Spleen (tissue), 11 donors: ENCODE measurements around the gene KIT. TPM values are rescaled to one million over a fixed set of nuclear protein-coding genes. Genes with fewer than 3 reads are reported as not detected.

Experiments used
- DNase-seq: peaks from one replicate; pipeline ENCODE4 v3.0.0-alpha.2; 2020
- H3K27ac ChIP-seq, 8 donors: fragments of 200-600 bp; sonication (generic) in 7 of 8; 1 replicate in 4 of 8; 2 replicates in 4 of 8; pipeline versions ENCODE4 v1.5.0 to v1.8.0; 2016 to 2021; ENCODE audit warnings: inconsistent platforms in 4 of 8, mild to moderate bottlenecking in 4 of 8, moderate library complexity in 1 of 8
- H3K27me3 ChIP-seq, 7 donors: fragments of 200-600 bp; sonication (generic) in 6 of 7; replicated peaks in 1 of 7; 1 replicate in 4 of 7; 2 replicates in 3 of 7; pipeline versions ENCODE4 v1.5.0 to v1.8.0; 2016 to 2021; ENCODE audit warnings: inconsistent platforms in 3 of 7, mild to moderate bottlenecking in 1 of 7
- H3K36me3 ChIP-seq, 6 donors: fragments of 200-600 bp; sonication (generic) in 5 of 6; 1 replicate in 4 of 6; 2 replicates in 2 of 6; pipeline versions ENCODE4 v1.5.0 to v1.8.0; 2016 to 2021; ENCODE audit warnings: inconsistent platforms in 2 of 6
- H3K4me1 ChIP-seq, 6 donors: fragments of 200-600 bp; sonication (generic) in 5 of 6; 1 replicate in 3 of 6; 2 replicates in 3 of 6; pipeline versions ENCODE4 v1.5.0 to v1.8.0; 2016 to 2021; ENCODE audit warnings: inconsistent platforms in 3 of 6
- H3K4me3 ChIP-seq, 8 donors: fragments of 200-600 bp; sonication (generic) in 7 of 8; 1 replicate in 4 of 8; 2 replicates in 4 of 8; pipeline versions ENCODE4 v1.5.0 to v1.8.0; 2016 to 2021; ENCODE audit warnings: inconsistent platforms in 4 of 8, mild to moderate bottlenecking in 4 of 8, moderate library complexity in 2 of 8
- H3K9me3 ChIP-seq, 8 donors: fragments of 200-600 bp; sonication (generic) in 7 of 8; 1 replicate in 4 of 8; 2 replicates in 4 of 8; pipeline versions ENCODE4 v1.5.0 to v1.8.0; 2016 to 2021; ENCODE audit warnings: inconsistent platforms in 4 of 8
- POLR2A ChIP-seq, 3 donors: fragments of 450-650 bp; IDR thresholded peaks; one replicate each; pipeline ENCODE4 v1.5.1; 2017; ENCODE audit warnings: antibody characterized with exemption in 3 of 3, mild to moderate bottlenecking in 1 of 3
- POLR2AphosphoS5 ChIP-seq, 3 donors: sonication (generic); formaldehyde crosslinking; IDR thresholded peaks; one replicate each; pipeline ENCODE4 v1.5.1; 2017; ENCODE audit warnings: antibody characterized with exemption in 3 of 3
- WGBS, 5 donors: extraction: QIAGEN DNeasy Blood & Tissue Kit in 3 of 5; methylation state at CpG; one replicate each; pipeline versions ENCODE4 v1.1.5 to v1.1.7; 2013 to 2018; 5-methylcytosine and 5-hydroxymethylcytosine counted together
- intact Hi-C: fragments of 100-400 bp; cut with DNase I; formaldehyde crosslinking; loops from one replicate; pipeline ENCODE4 v1.15.0; 2023; ENCODE audit warnings: low total_unique reads
- polyA plus RNA-seq, 3 donors: library from polyadenylated mRNA; stranded (reverse); fragments of 200-250 nt; gene quantifications; one replicate each; pipeline ENCODE4 v1.2.1, GENCODE V29; 2013
- total RNA-seq, 7 donors: library from RNA; depleted of rRNA in 3 of 7; stranded (reverse); fragments of >200 nt in 3 of 7; fragmentation: NEBNext Ultra II Directional in 4 of 7; extraction: Animal tissue kit (Norgen Biotek cat#: 25700) in 4 of 7; gene quantifications; one replicate each; pipeline versions ENCODE4 v1.1.0 to v1.2.1, GENCODE V29; 2016 to 2021
- TF ChIP-seq, protein P1 (sequence below), 11 experiments: fragments of 200-600 bp in 7 of 11; fragments of 450-650 bp in 4 of 11; sonication (generic) in 4 of 11; IDR thresholded peaks in 8 of 11; conservative IDR thresholded peaks in 3 of 11; 1 replicate in 7 of 11; 2 replicates in 4 of 11; pipeline versions ENCODE4 v1.4.0 to v1.8.0; 2016 to 2021; ENCODE audit warnings: antibody characterized with exemption in 11 of 11, inconsistent platforms in 4 of 11, mild to moderate bottlenecking in 1 of 11
- donor health status: healthy with polysubstance abuse.
- donor health status: DM: no; HTN: no; CAD: no; lungs with moderate emphysema.
- donor health status: DM: no; HTN: no; CAD: no.
- donor health status: Bipolar disorder and iron deficiency.
- donor health status: healthy.
- donor health status: DM: no; HTN: no; CAD: no.
- donor health status: DM: yes; HTN: yes; CAD: no.

KIT gene
- total and polyA plus RNA-seq, 10 donors: 0.24 to 16.8 (median 3.2) TPM

DNA sequence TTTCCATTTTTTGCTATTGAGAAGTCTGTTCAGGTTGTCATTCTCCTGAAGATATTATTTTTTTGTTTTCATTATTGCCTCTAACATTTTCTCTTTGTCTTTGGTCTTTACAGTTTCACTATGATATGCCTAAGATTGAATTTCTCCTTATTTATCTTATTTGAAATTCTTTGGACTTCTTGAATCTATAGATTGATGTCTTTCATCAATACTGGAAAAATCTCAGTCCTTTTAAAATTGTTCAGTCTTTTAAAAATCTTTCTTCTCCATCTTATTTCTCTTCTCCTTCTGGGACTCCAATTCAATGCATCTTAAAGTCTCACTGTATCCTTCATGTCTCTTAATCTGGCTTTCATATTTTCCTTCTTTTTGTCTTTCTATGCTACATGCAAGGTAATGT is 86.7 kb downstream of the KIT start:
- intact Hi-C loops: no loop called here
- Histone ChIP-seq H3K27ac (no peak overlapping the region), H3K27me3 (no peaks in the 10 kb centered on the region), H3K4me1 (peaks cover 0 to 4% (median 0%) of the 10 kb centered on the region in 6 donors), H3K4me3 (no peak overlapping the region), H3K9me3 (peaks cover 0 to 11% (median 0%) of the 10 kb centered on the region in 8 donors), H3K36me3 (no peaks in the 10 kb centered on the region)
- TF ChIP-seq POLR2AphosphoS5 (IDR thresholded peaks at IDR 0.05): no peak
- TF ChIP-seq, protein P1, sequence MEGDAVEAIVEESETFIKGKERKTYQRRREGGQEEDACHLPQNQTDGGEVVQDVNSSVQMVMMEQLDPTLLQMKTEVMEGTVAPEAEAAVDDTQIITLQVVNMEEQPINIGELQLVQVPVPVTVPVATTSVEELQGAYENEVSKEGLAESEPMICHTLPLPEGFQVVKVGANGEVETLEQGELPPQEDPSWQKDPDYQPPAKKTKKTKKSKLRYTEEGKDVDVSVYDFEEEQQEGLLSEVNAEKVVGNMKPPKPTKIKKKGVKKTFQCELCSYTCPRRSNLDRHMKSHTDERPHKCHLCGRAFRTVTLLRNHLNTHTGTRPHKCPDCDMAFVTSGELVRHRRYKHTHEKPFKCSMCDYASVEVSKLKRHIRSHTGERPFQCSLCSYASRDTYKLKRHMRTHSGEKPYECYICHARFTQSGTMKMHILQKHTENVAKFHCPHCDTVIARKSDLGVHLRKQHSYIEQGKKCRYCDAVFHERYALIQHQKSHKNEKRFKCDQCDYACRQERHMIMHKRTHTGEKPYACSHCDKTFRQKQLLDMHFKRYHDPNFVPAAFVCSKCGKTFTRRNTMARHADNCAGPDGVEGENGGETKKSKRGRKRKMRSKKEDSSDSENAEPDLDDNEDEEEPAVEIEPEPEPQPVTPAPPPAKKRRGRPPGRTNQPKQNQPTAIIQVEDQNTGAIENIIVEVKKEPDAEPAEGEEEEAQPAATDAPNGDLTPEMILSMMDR (IDR thresholded peaks at IDR 0.05 in 8 of 11, conservative IDR thresholded peaks at IDR 0.05 in 3 of 11): no peak
- DNase-seq: no peak

DNA sequence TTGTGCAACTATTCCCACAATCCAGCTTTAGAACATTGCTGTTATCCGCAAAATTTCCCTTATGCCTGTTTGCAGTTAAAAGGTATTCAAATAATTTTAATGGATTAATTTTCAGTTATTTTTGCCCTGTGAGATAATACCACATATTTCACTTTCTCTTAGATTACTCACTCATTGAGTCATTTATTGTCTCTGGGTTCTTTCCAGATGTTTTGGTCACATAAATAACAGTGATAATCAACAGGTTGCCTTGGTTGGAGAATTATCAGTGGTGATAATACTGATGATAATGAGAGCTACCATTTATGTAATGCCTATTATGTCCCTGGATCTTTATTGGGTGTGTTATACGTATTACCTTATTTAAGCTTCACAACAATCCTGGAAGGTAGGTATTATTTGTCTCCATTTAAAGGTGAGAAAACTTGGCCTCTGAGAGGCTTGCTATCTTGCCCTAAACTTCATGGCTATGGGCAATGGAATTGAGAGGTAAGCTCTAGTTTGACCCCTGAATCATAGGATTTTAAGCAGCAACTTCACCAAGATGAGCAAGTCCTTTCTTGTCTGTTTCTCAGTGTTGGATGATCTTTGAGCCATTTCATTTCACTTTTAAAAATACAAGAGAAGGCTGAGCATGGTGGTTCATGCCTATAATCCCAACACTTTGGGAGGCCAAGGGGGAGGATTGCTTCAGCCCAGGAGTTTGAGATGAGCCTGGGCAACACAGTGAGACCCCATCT is 87.4 kb downstream of the KIT start:
- Histone ChIP-seq H3K9me3 (peaks cover 0 to 11% (median 0%) of the 10 kb centered on the region in 8 donors), H3K27ac (no peak overlapping the region), H3K4me3 (no peak overlapping the region), H3K27me3 (no peaks in the 10 kb centered on the region), H3K36me3 (no peaks in the 10 kb centered on the region), H3K4me1 (peaks cover 0 to 4% (median 0%) of the 10 kb centered on the region in 6 donors)
- DNase-seq: no peak
- intact Hi-C loops: no loop called here
- TF ChIP-seq POLR2AphosphoS5 (IDR thresholded peaks at IDR 0.05): no peak
- 88 to 97% (median 95%) methylated on average over 2 of the region's 2 CpGs for WGBS, 5 donors

DNA sequence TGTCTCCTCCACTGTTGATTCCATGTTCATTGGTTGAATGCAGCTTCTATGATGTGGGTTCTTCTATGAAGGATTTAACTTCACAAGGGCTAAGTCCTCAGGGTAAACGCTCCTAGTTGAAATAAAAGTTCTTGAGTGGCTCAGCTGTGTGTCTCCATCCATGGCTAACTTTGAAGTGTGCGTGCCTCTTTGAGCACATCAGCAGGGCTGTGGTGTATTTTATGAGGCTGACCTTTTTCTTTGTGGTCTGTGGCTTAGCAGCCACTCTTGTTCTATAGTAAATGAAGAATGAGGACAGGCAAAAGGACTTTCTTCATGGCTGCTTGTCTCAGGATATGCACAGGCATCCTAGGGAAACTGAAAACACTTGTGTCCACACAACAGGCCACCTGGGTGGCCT is 88.5 kb downstream of the KIT start:
- no peak overlapping the region for H3K4me3 ChIP-seq
- H3K36me3 ChIP-seq: no peaks in the 10 kb centered on the region
- no peak for DNase-seq
- intact Hi-C loops: no loop called here
- peaks cover 0 to 4% (median 0%) of the 10 kb centered on the region in 6 donors for H3K4me1 ChIP-seq
- H3K27ac ChIP-seq: no peak overlapping the region
- WGBS, 5 donors: 29 to 66% (median 51%) methylated on average over 2 of the region's 2 CpGs
- no peaks in the 10 kb centered on the region for H3K27me3 ChIP-seq
- peaks cover 0 to 11% (median 0%) of the 10 kb centered on the region in 8 donors for H3K9me3 ChIP-seq
- TF ChIP-seq POLR2AphosphoS5 (IDR thresholded peaks at IDR 0.05) (no peak), POLR2A (IDR thresholded peaks at IDR 0.05) (no peak)
- TF ChIP-seq, protein P1 (IDR thresholded peaks at IDR 0.05 in 8 of 11, conservative IDR thresholded peaks at IDR 0.05 in 3 of 11): no peak

DNA sequence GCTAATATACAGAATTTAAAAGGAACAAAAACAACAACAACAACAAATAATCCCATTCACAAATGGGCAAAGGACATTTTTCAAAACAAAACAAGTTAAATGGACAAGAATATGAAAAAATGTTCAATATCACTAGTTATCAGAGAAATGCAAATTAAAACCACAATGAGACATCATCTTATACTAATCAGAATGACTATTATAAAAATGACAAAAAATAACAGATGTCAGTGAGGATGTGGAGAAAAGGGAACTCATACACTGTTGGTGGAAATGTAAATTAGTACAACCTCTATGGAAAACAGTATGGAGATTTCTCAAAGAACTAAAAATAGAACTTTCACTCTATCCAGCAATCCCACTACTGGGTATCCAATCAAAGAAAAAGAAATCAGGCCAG is 92.6 kb downstream of the KIT start:
- Histone ChIP-seq H3K4me3 (no peak overlapping the region), H3K4me1 (no peaks in the 10 kb centered on the region), H3K27me3 (no peaks in the 10 kb centered on the region), H3K27ac (no peak overlapping the region), H3K36me3 (no peaks in the 10 kb centered on the region), H3K9me3 (no peaks in the 10 kb centered on the region)
- TF ChIP-seq, protein P1 (IDR thresholded peaks at IDR 0.05 in 8 of 11, conservative IDR thresholded peaks at IDR 0.05 in 3 of 11): no peak
- no peak for TF ChIP-seq POLR2A (IDR thresholded peaks at IDR 0.05)
- TF ChIP-seq POLR2AphosphoS5 (IDR thresholded peaks at IDR 0.05): no peak
- intact Hi-C loops: no loop called here
- no peak for DNase-seq
